ENCODE data around the gene ZCCHC14.

The ZCCHC14 gene

DNA sequence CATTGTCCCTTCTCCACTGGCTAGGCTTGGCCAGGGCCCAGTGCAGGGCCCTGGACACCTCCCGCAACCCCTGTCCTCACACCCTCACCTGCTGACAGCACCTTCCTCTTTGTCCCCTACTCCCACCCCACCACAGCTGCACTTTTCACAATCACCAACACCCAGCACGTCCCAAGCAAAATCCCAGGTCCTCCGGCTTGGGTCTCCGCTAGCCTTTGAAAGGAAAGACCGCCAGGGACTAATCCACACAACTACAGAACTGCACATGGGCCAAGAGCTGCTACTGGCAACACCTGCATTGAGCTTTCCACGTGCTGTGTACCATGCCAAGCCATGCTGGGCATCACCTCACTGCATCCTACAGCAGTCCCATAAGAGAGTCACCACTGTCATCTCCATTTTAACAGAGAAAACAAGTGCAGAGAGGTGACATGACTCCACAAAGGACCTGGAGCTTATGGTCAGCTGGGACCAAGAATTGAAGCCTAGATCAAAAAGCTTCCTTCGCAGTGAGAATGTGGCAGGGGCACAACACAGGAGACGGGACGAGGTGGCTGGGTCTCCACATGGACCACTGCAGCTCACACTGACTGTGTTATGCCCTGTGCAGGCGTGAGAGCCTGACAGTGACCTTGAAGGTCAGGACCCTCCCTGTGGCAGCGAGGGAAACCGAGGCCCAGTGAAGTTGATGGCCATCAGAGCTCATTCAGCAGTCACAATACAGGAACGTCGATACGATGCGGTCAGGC lies 131.8 kb downstream of the ZCCHC14 start:
- Histone ChIP-seq H3K4me3 (no peak overlapping the region), H3K4me1 (peaks cover 9 to 32% (median 25%) of the 10 kb centered on the region in 10 experiments), H3K36me3 (peaks cover 56 to 87% (median 70%) of the 10 kb centered on the region in 11 experiments), H3K4me2 (no peak overlapping the region), H3K27me3 (peaks cover 0 to 93% (median 0%) of the 10 kb centered on the region in 11 experiments; a peak in 6 of 22 replicates), H3K9me3 (replicated peaks in 1 of 11) (no peaks in the 10 kb centered on the region), H4K20me1 (peaks cover 75 to 100% (median 98%) of the 10 kb centered on the region in 11 experiments), H3K9ac (no peak overlapping the region), H3K27ac (no peak overlapping the region)
- TF ChIP-seq Cebpa-rat (IDR thresholded peaks at IDR 0.05): no peak

GRCh38 chr16:87359121-87359520 lies 133.7 kb downstream of the ZCCHC14 start:
- Histone ChIP-seq H3K27me3 (peaks cover 0 to 75% (median 0%) of the 10 kb centered on the region in 11 experiments; a peak in 6 of 22 replicates), H3K9me3 (replicated peaks in 1 of 11) (no peaks in the 10 kb centered on the region), H4K20me1 (peaks cover 67 to 100% (median 98%) of the 10 kb centered on the region in 11 experiments), H3K36me3 (peaks cover 56 to 96% (median 77%) of the 10 kb centered on the region in 11 experiments), H3K9ac (no peak overlapping the region), H3K27ac (no peak overlapping the region), H3K4me1 (peaks cover 3 to 17% (median 9%) of the 10 kb centered on the region in 10 experiments), H3K4me3 (no peak overlapping the region), H3K4me2 (no peak overlapping the region)
- no peak for TF ChIP-seq Cebpa-rat (IDR thresholded peaks at IDR 0.05)

GRCh38 chr16:87358696-87359095 lies 134.1 kb downstream of the ZCCHC14 start:
- Histone ChIP-seq H3K9me3 (replicated peaks in 1 of 11) (no peaks in the 10 kb centered on the region), H3K36me3 (peaks cover 58 to 99% (median 81%) of the 10 kb centered on the region in 11 experiments), H4K20me1 (peaks cover 67 to 100% (median 98%) of the 10 kb centered on the region in 11 experiments), H3K4me3 (no peak overlapping the region), H3K4me1 (peaks cover 0 to 13% (median 5%) of the 10 kb centered on the region in 10 experiments; a peak in 15 of 20 replicates), H3K9ac (no peak overlapping the region), H3K27ac (no peak overlapping the region), H3K4me2 (no peak overlapping the region), H3K27me3 (peaks cover 0 to 71% (median 0%) of the 10 kb centered on the region in 11 experiments; a peak in 5 of 22 replicates)
- TF ChIP-seq Cebpa-rat (IDR thresholded peaks at IDR 0.05): no peak

DNA sequence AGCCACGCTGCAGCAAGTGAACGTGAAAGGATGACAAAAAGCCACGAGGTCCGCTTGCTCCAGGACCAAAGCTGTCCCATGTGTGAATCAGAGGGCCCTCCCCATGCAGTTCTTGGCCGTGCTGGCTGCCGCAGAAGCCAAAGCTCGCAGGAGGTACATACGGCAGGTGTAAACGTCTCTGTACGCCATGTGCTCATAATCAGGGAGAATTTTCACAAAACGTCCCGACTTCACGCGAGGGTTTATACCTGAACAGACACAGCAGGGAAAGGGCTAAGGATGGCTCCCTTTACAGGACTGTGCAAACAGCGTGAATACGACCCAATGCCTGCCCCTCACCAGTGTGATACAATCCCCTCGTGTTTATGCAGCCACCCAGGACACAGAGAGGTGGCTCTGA lies 134.6 kb downstream of the ZCCHC14 start:
- H3K9me3 ChIP-seq (replicated peaks in 1 of 11): no peaks in the 10 kb centered on the region
- no peak overlapping the region for H3K4me3 ChIP-seq
- H3K27ac ChIP-seq: no peak overlapping the region
- H3K36me3 ChIP-seq: peaks cover 63 to 99% (median 86%) of the 10 kb centered on the region in 11 experiments
- no peak for TF ChIP-seq Cebpa-rat (IDR thresholded peaks at IDR 0.05)
- no peak overlapping the region for H3K9ac ChIP-seq
- H4K20me1 ChIP-seq: peaks cover 67 to 100% (median 98%) of the 10 kb centered on the region in 11 experiments
- H3K27me3 ChIP-seq: peaks cover 0 to 66% (median 0%) of the 10 kb centered on the region in 11 experiments; a peak in 5 of 22 replicates
- peaks cover 0 to 8% (median under 1%) of the 10 kb centered on the region in 10 experiments; a peak in 11 of 20 replicates for H3K4me1 ChIP-seq
- no peak overlapping the region for H3K4me2 ChIP-seq

- Histone ChIP-seq H3K4me2 (no peak overlapping the region), H3K9me3 (replicated peaks in 1 of 11) (no peaks in the 10 kb centered on the region), H3K36me3 (peaks cover 57 to 100% (median 82%) of the 10 kb centered on the region in 11 experiments), H4K20me1 (peaks cover 67 to 100% (median 97%) of the 10 kb centered on the region in 11 experiments), H3K9ac (no peak overlapping the region), H3K4me3 (no peak overlapping the region), H3K27me3 (peaks cover 0 to 49% (median 0%) of the 10 kb centered on the region in 11 experiments; a peak in 5 of 22 replicates), H3K27ac (no peak overlapping the region), H3K4me1 (no peaks in the 10 kb centered on the region)
- TF ChIP-seq Cebpa-rat (IDR thresholded peaks at IDR 0.05): no peak
Measured at GRCh38 chr16:87356491-87356853, 136.4 kb downstream of the ZCCHC14 start.
